GM21423 (cell line): ENCODE results near the gene GPR156.

ENCODE experiments used
- ATAC-seq: cut with Tn5 transposase; IDR thresholded peaks from one replicate; pipeline ENCODE4 v1.9.1; 2021; ENCODE audit warnings: mild to moderate bottlenecking, moderate library complexity; ENCODE audit not compliant: unreplicated experiment

GPR156 gene

DNA sequence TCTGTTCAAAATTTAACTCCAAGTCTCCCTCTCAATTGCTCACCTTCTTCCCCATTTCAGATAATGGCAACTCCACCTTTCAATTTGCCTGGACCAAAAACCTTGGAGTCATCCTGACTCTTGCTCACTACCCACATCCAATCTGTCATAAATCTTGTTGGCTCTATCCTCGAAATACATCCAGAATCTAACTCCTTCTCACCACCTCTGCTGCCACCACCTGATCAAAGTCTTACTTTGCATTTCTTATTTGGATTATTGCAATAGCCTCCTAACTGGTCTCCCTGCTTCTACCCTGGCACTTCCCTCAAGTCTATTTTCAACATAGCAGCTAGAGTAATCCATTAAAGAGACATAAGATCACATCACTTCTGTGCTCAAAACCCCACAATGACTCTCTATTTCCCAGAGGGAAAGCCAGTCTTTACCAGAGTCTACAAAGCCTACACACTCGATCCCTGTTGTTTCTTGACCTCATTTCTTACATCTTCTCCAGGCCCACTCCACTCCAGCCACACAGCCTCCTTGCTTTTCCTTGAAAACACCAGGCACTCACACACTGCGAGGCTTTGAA is 86.6 kb downstream of the GPR156 start:
- no peak for ATAC-seq

DNA sequence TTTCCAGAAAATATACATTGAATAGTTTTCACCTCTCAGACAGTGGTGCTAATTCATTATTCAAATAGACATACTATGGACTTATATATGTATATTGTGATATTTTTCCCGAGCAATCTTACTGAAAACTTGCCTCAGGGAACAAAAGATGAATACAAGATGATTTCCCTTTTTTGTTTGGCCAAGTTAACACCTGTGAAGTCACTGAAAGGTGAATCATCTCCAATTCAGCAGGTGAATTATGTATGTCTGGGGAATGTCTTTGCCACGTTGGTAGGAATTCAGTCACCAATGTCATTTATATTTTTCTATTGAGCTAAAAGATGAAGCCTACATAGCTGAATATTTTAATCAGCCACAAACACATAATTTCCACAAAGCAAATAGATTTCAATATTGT is 88.2 kb downstream of the GPR156 start:
- no peak for ATAC-seq

DNA sequence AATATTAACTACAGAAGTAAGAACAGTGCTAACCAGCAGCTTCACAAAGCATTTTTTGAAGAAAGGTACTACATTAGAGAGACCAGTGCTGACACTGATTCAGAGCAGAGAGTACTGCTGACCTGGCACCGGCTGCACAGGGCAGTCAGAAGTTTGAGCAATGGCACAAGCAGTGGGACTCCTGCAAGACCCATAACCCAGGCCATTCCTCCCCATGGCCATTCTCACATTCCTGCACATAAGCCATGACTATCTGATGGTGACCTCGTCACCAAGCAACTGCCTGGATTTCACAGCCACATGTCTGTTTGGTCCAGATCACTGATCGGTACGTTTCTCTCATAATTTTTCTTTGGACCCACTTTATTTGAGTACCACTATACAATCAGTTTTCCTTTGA is 88.7 kb downstream of the GPR156 start:
- no peak for ATAC-seq

DNA sequence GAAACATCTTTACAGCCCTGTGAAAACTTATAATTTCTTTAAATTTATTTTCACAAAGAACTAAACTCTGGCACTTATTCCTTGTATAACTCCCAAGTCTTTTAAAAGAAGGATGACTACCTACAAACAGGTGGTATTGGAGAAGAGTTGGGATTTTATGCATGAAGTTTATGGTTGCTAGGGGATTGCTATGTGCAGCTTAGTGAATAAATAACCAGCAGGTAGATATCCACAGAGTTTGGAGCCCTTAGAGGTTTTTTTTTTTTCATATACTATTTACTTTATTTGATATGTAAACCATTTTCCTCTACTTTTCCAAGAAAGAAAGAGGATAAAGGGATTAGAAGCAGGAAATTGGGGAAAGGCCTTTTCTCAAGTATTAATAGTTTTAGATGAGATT is 91.5 kb downstream of the GPR156 start:
- ATAC-seq, result no peak

DNA sequence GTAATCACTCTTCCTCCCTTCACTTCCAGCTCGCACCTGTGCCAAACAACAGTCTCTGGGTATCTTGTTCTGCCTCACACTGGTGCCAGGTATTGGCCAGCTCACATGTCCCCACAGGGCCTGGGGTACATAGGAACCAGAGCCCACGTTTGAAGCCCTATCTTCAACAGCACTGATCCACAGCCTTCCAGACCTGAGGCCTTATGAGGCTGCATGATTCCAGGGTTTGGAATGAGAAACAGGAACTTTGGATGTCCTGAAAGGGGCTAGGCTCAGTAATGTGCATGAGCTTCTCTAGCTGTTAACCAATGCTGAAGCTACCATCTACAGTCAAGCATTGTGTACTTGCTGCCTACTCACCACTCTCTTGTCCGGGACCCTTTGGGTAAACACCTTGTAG is 92.4 kb downstream of the GPR156 start:
- no peak for ATAC-seq

DNA sequence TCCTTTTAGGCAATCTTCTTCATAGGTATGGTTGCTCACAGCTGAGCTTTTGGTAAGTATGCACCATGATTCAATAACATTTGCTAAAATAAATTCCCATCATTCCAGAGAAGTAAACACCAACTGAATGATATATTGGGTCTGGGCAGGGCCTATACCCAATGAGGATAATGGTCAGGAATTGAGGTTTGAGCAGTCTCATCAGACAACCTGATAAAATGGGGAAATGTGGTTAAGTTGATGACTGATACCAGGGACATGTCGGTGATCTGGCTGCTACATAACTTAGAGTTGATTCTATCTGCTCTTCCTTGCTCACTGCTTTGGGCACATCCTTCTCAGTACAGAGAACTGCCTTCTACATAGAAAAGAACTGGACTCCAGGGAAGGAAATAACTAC is 92.9 kb downstream of the GPR156 start:
- ATAC-seq, result no peak

DNA sequence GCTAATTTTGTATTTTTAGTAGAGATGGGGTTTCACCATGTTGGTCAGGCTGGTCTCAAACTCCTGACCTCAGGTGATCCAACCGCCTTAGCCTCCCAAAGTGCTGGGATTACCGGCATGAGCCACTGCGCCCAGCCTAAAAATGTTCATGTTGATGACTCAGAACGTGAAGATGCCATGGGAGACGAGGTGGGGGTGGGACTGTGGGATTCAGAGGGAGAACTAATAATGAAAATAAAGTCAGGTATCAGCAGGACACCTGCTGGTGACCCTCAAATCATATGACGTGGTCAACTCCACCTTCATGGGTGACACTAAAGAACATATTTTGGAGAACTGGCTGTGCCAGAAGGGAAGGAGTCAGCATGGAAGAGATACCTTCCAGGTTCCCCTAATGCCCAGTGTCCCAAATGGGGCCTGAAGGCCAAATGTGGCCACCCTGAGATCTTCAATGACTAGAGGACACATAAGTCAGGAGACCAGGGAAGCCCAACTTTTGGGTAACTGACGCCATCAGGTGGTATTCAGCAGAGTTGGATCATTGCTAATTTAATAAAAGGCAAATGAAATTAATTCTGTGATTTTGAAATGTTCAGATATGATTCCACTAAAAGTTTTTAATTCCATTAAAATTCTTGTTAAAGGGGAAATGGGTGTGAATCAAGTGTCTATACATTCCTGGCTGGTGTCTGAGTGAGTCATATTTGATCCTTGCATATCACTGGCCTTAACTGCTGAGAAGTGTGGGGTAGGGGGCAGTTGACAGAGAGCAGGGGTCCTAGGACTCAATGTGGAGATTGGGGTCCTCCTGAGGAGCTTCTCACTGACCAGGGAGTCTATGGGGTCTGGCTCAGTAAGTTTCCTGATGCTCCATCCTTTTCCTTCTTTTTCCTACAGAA is 102.2 kb downstream of the GPR156 start:
- ATAC-seq, result no peak

DNA sequence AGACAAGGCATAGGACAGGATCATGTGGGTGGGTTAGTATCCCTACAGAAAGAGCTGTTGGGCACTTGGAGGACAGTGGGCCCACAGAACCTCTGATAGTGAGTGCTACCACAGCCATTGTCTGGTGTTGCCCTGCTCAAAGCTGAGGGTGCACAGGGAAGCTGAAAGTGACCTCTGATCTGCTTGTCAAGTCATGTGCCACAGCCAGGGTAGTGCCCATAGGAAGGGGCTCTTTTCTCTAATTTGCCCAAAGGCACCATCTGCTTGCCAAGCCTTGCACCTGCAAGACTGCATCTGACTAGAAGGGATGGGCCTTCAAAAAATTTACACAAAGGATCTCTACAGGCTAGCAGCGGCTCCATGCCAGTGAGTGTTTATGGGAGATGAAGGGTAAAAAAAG is 103.4 kb downstream of the GPR156 start:
- ATAC-seq, result no peak

DNA sequence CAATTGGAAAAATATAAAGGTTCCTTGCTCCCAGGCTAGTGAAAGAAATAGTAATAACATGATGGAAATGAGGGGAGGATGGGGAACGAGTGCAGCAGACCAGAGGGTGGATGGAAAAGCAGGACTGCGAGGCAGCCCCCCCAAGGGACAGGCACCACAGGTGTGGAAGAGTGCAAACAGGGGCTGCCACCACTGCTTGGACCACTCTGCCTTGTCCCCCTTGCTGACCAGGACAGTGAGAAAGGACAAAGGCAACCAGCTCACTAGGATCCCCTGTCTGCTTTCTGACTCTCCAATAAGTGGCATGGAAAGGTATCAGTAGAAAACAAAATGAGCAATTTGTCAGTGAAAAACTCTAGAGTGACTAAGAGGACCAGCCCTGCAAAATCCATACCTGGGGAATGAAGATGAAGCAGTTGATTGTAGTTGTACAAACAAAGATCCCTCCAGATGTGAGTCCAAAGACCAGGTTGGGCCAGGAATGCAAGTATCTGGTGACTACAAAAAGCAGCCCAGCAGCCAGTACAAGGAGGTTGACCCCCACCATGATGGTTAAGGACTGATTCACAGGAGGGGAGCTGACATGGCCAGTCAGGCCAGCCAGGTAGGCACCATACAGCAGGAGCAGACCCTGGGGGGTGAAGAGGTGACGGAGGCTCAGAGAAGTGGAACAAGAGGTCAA is 104.2 kb downstream of the GPR156 start:
- no peak for ATAC-seq

DNA sequence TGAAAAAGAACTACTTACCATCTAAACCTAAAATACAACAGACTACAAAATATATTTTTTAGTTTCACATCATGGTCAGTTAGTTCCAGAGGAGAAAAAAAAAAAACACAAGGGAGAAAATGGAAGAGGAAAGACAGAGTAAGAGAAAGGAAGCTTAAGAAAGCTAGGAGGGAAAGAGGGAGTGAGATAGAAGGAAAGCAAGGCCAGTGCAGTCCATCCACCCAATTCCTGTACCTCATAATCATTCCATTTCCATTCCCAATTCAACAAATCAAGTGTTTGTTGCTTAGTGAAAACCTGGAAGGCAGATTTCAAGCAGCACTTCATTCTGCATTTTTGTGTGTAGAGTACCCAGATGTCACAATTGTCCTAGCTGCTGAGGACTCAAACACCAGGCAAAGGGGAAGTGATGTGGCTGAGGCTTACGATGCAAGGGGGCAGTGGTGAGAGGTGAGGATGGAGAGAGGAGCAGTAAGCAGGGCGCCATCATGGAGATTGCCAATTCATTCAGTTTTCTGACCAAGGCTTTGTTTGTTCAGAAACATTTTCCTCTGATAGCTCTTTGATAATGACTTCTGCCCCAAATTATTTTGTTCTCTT is 107.2 kb downstream of the GPR156 start:
- ATAC-seq, result no peak

DNA sequence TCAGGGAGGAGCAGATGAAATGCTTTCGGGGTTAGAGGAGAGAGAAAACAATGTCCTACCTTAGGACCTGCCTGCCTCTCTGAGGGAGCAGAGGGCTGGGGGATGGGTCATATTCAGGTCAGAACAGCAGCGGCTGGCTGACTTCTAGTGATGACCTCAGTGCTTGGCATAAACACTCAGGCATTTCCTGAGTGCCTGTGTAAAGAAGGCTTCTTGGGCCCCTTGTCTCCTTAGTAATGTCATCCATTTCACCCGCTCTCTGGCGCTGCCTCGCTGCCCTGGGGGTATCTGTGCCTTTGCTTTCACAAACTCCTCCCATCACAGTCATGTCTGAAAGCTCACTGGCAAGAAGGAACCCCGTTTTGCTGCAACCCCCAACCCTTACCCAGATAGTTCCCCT is 107.9 kb downstream of the GPR156 start:
- no peak for ATAC-seq

DNA sequence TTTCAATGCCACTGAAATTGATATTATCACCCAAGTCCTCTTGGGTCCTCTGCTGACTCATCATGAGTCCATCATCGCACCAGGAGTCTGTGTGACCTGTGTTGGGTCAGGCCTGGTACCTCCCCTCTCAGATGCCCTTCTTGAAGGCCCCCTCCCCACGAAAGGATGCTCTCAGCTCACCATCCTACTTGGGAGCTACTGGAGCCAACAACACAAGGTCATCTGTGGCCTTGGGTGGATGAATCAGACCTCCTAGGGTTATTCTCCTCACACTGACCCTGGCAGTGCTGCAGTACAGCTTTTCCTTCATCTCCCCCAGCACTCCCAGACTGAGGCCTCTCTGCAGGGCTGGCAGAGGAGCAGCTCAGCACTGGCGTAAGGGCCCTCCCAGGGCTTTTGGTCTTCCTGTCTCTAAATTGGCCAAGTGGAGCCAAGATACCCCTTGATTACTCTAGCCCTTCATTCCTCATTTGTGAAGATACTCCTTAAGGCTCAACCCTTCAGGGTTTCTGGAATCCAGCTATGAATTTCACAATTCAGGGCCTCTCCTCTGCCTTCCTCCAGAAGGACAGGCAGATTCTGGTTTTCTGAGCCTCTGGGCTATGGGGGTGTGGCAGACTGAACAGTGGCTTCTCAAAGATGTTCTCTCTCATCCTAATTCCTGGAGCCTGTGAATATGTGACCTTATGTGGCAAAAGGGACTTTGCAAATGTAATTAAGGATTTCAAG is 110.0 kb downstream of the GPR156 start:
- no peak for ATAC-seq

DNA sequence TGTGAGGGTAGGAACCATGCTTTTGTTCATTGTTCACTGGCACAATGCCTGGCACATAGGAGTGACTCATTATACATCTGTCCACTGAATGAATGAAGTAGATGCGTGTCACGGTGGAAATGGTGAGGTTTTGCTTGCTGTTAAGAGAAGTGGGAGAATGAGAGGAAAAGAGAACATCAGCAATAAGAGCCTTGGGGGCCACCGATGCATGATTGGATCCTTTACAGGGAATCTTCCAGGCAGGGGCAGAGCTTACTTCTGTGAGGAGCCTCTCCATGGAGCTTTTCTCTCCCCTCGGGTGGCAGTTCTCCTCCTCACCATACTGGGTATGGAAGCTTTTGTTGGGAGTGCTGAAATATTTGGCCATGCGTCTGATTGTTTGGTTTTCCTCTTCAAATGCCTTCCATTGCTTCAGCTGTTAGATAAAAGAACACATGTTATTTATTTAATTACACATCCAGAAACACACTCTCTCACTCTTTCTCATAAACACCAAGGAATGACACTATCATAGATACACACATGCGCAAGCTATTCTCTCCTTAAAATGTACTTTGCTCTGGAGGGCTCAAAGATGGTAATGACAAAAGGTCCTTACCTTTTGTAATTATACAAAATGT is 111.9 kb downstream of the GPR156 start:
- ATAC-seq, result no peak

DNA sequence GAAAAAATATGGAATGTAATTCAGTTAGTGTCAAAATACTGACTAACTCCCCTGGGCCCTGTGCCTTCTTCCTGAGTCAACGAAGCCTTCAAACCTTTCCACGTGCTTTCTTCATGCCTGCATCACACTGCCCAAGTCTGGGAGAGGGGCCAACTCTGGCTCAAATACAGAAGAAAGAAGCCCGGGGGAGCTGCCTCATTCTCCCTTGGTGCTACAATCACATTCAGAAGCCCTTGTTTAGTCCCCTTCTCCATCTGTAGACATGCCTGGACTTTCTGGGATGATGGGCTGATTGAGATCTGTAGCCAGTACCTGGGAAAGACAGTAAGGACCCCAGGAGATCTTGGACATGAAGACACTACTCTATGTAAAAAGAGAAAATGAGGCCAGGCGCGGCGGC is 113.0 kb downstream of the GPR156 start:
- no peak for ATAC-seq

DNA sequence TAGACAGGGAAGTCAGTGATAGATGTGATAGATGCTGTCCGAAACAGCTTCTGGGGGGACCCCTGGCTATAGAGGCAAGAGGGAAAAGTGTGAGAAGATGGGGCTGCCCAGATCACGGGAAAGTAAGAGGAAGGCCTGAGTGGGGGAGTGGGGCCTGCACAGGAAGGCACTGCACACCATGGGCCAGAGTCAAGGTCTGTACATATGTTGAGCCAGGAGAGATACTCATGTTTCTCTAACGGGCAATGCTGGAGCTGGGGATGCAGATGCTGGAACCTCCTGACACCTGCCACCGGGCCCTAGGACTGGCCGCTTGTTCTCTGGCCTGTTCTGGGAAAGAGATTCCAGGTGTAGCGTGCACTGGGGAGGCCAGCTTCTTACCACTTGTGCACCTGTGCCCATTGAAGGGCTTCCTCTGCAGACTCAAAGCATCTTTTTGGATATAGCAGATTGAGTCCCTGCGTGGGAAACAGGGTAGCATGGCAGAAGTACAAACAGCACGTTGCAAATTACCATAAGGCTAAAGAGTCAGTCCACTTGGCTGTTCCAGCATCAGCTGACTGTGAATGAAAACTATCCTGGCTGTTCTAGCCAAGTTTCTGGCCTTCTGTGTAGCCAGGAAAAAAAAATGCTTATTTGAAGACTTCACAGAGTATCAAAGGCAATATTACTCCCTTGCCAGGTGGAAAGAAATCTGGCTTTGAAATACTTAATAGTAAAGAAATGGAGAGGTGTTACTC is 113.7 kb downstream of the GPR156 start:
- no peak for ATAC-seq

DNA sequence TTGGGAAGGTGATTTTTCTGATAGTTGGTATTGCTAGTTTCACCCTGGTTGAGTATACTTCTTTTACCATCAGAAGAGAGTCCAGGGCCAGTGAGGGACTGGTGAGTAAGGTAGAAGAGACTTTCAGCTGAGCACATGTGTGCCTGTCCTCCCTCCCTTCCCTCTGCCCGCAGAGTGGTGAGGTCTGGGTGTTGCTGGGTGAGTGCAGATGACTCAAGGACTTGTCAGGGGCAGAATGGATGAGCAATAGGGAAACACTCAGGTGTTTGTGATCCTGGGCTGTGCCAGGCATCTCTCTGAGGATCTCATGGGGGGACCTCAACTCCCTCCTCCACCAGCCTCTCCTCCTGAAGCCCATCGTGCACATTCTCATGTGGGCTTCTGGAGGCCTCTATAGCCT is 114.8 kb downstream of the GPR156 start:
- ATAC-seq, result no peak

DNA sequence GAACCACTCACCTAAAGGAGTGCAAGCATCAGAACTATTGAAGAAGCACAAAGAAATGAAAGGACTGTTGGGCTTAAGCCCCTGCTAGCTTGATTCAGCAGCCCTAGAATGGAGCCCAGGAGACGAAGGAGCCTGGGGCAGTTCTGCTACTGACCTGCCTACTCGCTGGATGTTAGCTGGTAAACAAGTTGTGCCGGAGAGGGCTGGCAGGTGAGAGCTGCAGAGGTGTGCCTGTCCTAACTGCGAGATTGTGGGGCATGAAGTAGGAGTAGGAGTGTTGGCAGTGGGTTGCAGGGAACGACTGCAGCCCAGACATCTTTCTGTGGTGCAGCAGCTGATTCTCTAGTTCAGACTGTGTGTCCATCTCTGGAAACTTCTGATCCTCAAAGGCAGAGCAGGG is 115.6 kb downstream of the GPR156 start:
- ATAC-seq, result no peak

DNA sequence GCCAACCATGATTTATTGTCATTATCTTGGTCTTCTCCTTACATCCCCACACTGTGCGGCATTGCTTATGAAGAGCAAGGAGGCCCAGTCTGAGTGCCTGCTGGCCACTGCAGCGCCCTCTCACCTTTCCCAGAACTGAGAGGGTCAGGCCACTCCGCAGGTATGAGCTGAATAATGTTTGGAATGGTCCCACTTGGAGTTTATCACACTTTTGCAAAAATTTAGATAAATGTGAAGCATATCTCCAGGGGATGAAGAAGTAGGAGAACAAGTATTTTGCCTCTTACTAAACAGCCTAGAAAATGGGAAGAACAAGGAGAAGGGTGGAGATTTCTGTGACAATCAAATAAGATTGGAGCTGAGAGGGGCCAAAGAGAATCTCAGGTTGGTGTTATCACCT is 116.4 kb downstream of the GPR156 start:
- ATAC-seq, result no peak

DNA sequence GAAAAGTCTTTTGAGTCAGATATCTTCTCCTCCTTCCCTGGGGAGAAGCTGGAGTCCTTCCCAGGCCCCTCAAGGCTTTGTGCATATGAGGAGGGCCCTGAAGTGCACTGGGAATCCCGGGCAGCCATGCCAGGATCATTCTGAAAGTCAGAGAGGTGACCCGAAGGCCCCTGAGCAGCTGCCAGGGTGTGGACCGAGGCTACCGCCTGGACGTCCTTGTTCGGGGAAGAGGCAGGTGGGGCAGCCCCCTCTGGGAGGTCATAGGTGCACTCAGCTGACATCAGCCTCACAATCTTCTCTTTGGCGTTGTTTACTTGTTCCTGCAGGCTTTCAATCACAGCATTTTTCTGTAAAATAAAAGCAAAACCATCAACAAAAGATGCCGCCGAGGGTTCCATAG is 117.0 kb downstream of the GPR156 start:
- no peak for ATAC-seq

DNA sequence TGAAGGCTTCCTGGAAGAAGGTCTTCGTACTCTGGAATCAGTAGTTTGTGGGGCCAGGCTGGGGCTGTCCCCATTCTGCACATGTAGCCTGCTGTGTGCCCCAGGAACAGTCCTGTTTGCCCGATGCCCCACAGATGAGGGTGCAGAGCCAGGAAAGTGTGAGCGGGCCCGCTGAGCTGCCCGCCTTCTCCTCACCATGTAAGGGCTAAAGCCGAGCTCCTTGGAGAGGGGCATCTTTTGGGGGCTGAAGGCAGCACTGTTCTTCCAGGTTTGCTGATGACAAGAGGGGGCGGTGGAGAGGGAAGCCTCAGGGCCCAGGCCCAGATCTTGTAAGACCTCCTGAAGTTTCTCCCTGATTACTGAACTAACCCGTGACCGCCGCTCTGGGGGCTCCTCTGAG is 117.5 kb downstream of the GPR156 start:
- no peak for ATAC-seq
